Left cardiac atrium (tissue), 4 donors: ENCODE data around the gene CDK11A. TPM values are rescaled to one million over a fixed set of nuclear protein-coding genes. Genes with fewer than 3 reads are reported as not detected.
A peak's percentile ranks its signal among the peaks of the same experiment; 100 is the strongest.
"Not testable (repeated sequence)": the region's sequence is repeated elsewhere in the genome, so short reads cannot be mapped to it uniquely, and the experiment has no call there.

Experiments
- ATAC-seq, 2 donors: fragments of 200-7000 bp; cut with Tn5 transposase; one replicate each; pipeline ENCODE4 v1.9.1; 2020; ENCODE audit warnings: mild to moderate bottlenecking in 2 of 2, moderate library complexity in 2 of 2
- DNase-seq: peaks from one replicate; pipeline ENCODE4 v3.0.0-alpha.2; 2020
- intact Hi-C, 2 donors: fragments of 100-400 bp; cut with DNase I; formaldehyde crosslinking; loops; one replicate each; pipeline versions ENCODE4 v1.14.1 to v1.15.1; 2022 to 2023
- total RNA-seq, 2 donors: library from RNA; stranded (reverse); fragmentation: NEBNext Ultra II Directional; extraction: Animal tissue kit (Norgen Biotek cat#: 25700); gene quantifications; one replicate each; pipeline ENCODE4 v1.2.1, GENCODE V29; 2021
- donor health status: DM: no; HTN: yes; CAD: no.
- donor health status: DM: no; HTN: yes; CAD: no; lungs with severe emphysema.
- donor health status: DM: yes; HTN: yes; CAD: no.
- donor health status: Dilated cardiomyopathy.

CDK11A gene
- total RNA-seq, 2 donors from 2014 or later, result 19.1 to 21.1 TPM

DNA sequence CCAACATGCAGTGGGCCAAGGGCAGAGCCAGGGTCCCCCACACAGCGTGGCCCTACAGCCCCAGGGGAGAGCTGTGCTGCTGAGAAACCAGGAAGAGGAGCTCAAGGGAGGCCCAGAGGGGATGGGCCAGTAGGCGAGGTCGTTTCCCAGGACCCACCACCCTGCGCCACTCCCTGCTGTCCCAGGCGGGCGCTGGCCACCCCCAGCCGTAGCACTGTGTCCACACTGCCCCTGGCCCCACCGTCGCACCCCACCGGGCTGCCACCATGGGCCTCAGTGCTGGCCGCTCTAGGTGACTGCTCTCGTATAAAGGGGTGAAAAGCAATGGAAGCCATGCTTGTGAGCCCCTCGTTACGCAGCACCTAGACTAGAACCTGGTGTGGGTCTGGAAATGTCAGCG is 31.7 kb upstream of the CDK11A start:
- intact Hi-C loops, result no loop called here
- DNase-seq (no peak), ATAC-seq (no peak)

DNA sequence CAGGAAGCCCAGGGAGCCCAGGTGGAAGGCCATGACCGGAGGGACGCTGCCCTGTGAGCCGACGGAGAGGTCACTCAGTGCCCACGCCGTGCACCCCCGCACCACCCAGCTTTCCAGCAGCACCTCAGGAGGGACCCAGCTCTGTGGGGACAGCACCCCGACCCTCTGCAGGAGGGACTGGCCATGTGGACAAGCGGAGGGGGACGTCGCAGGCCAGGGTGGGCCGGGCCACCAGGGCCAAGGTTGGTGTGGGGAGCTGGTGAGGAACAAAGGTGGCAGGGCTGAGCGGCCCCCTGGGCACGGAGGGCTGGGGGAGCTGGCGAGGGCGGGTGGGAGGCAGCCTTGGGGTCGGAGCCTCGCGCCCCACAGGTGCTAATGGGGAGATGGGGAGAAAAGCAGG is 31.3 kb upstream of the CDK11A start:
- intact Hi-C loops, result no loop called here
- ATAC-seq (no peak), DNase-seq (peak; percentile 12)

DNA sequence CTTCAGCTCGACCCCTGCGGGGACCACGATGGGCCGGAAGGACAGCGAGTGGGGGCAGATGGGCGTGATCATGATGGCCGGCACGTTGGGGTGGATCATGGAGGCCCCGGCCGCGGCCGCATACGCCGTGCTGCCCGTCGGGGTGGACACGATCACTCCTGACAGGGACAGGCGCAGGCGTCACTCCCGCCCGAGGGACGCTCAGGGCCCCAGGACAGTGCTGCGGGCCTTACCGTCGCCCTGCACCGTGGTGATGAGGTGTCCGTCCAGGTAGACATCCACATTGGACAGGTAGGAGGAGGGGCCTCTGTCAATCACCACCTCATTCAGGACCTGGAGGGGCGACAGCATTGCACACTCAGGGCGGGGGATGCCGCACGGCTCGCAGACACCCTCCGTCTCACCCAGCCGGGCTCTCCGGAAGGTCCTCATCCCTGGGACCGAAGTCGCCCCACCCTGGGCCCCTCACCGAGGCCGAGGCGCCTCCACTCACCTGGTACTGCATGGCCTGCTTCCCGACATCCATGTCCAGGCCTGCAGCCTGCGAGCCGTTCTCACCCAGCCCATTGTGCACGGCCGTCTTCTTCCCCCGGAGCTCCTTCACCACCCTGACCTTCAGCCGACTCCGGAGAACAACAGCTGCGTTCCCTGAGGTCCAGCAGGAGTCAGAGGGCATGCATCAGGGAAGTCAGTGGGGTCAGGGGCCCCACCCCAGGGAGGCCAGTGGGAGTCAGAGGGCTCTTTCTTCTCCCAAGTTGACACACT is 30.1 kb upstream of the CDK11A start:
- no peak for ATAC-seq
- DNase-seq, result peak; percentile 22
- intact Hi-C loops, result no loop called here

DNA sequence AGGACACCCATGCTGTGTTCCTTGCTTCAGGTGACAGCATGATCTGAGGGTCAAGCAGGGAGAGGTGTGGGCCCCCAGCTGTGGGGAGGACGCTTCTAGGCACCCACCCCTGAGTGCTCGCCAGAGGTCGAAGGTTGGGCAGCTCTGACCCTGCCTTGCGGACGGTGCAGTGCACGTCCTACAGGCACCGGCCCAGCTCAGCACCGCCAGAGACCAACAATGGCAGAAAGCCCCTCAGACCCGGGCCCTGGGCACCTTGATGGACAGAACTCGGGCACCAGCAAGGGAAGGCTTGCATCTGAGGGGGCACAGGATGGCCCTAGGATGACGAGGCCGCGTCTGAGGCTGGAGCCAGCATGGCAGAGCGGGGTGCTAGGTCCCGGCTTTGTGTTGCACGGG is 29.4 kb upstream of the CDK11A start:
- no peak for ATAC-seq
- intact Hi-C loops, result no loop called here

DNA sequence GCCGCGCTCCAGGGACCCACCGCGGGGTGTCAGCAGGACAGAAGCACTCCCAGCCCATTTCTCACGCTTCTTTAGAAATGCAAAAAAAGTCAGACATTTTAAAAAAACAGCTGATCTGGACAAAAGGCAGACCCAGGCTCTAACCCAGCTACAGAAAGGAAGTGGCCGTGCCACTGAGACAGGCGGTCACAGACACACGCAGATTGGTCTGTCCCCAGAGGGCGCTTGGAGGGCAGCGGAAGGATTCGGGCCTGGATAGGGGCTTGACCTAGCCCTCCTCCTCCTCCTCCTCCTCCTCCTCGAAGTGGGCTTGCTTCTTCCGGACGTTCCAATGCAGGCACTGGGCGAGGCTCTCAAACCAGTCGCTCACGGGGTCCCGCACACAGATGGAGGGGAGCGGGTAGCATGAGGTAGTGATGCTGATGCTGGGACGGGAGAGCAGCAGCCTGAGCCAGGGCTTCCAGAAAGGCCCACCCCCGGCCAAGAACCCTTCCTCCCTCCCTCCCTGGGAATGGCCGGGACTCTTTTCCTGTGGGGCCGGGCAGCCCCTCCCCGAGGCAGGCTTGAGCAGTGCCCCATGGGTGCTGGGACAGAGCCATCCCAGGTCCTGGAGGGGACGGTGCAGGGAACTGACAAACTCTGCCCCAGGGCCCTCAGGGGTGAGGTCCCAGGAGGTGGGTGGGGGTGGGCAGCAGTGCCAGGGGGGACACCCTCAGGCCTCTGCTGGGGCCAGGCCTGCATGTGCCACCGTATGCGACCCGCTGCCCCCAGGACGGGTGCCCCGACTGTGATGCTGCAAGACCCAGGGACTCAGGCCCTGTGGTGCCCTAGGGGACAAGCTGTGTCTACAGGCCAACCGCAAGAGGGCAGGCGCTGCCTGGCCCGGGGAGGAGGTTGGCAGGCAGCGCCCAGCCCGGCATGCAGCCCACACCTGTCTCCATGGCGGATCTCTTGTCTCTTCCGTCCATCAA is 28.8 kb upstream of the CDK11A start:
- DNase-seq (peak; percentile 18), ATAC-seq (peak; percentile 3 to 31)
- intact Hi-C loops, result no loop called here

More for the DNA sequence above, 29.4 kb upstream of the CDK11A start:
- peak; percentile 16 for DNase-seq

- DNase-seq, result peak; percentile 5
- no peak for ATAC-seq
- intact Hi-C loops, result no loop called here
Measured at GRCh38 chr1:1752190-1752589, 28.0 kb upstream of the CDK11A start.

DNA sequence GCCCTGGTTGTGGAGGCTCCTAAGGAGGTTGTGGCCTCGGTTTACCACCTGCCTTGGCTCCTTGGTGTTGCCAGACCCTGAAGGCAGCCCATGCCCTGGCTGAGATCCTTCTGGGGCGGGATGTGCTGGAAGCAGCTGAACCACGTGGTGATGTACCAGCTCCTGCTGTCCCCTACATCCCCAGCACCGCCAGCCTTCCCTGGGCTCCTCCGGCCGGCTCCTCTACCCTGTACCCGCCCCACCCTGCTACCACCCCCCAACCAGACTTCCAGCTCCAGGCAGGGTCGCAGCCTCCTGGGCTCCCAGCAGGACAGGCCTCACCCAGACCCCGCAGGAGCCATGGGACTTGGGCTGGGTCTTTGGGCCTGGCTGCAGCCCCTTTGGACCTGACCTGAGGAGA is 25.8 kb upstream of the CDK11A start:
- intact Hi-C loops, ATAC-seq, DNase-seq: not testable (repeated sequence)

DNA sequence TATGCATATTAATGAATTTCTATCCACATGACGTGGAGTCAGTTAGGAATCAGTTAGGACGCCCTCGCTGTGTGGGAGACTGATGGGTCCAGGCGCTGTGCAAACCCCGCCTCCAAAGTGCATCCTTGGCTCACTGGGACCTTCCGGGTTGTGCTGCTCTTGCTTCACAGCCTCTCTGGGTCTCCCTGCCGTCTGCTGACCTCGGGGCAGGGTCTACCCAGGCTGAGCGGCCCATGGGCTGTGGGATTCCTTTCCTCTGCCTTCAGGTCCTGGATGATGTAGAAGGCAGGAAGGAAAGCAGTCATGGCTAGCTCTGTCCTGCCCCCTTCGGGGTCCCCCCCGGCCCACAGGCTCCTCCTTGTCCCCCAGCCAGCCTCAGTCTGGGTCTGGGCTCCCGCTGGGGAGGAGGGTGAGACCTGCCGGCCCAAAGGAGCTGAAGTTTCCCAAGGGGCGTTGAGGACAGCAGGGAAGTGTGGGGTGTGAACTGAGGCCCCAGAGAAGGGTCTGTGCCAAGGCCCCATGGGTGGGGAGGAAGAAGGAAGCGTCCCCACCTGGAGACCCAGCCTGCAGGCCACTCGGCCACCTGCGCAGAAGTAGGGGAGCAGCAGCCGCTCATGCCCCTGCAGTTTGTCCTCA is 24.6 kb upstream of the CDK11A start:
- ATAC-seq, result no peak
- intact Hi-C loops, result no loop called here
- no peak for DNase-seq

DNA sequence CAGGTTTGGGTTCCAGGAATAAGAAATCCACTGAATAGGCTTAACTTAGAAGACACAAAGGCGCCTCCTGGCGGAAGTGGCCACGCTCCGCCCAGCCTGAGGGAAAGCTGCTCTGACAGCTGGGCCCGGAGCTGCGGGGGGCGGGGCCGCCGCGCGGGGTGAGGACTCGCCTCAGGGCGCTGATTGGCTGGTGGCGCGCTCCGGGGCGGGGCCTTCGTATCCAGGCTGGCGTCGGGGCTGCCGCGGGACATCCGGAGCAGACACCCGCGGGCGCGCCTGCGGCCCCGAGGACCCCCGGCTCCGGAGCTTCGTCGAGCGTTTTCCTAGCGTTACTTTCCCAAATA is 22.4 kb upstream of the CDK11A start:
- intact Hi-C loops, DNase-seq: not testable (repeated sequence)
- ATAC-seq, result peak; percentile 94 to 98

DNA sequence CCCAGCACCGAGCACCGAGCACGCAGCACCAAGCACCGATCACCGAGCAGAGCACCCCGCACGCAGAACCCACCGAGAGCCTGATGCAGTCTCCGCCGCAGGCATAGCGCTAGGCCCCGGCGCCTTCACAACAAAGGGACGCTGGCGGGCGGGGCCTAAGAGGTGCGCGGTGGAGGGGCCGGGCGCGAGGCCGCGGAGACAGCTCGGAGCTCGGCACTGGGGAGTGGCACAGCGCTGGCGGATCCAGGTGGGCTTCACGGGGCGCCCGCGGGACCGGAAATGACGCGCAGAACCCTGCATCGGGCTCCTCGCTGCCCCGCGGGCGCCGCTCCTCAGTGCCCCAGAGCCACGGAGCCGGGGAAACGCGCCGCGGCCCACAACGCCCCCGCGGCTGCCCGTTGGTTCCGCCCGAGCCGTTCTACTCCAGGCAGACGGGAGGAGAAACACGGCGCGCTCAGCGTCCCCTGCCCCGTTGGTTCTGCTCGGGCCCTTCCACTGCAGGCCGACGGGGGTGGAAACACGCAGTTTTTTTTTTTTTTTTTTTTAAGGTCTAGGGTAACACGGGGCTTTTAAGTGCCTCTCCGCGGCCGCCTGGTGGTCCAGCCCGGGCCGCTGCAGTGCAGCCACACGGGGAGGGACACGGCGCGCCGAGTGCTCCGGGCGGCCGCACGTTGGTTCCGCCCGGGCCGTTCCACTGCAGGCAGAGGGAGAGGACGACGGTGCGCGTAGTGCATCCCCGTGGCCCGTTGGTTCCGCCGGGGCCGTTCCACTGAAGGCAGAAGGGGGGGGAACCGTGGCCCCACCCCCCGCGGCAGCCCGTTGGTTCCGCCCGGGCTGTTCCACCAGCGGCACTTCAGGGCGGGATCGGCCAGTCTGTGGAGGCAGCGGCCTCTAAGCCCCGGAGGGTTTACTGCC is 21.8 kb upstream of the CDK11A start:
- intact Hi-C loops, result not testable (repeated sequence)
- peak; percentile 90 to 93 for ATAC-seq
- DNase-seq, result peak; percentile 89

GRCh38 chr1:1742529-1742928 is 18.4 kb upstream of the CDK11A start:
- ATAC-seq, intact Hi-C loops, DNase-seq: not testable (repeated sequence)

- DNase-seq, intact Hi-C loops, ATAC-seq: not testable (repeated sequence)
Measured at GRCh38 chr1:1741013-1741412, 16.9 kb upstream of the CDK11A start.

- intact Hi-C loops, ATAC-seq, DNase-seq: not testable (repeated sequence)
Measured at GRCh38 chr1:1738799-1739337, 14.7 kb upstream of the CDK11A start.

DNA sequence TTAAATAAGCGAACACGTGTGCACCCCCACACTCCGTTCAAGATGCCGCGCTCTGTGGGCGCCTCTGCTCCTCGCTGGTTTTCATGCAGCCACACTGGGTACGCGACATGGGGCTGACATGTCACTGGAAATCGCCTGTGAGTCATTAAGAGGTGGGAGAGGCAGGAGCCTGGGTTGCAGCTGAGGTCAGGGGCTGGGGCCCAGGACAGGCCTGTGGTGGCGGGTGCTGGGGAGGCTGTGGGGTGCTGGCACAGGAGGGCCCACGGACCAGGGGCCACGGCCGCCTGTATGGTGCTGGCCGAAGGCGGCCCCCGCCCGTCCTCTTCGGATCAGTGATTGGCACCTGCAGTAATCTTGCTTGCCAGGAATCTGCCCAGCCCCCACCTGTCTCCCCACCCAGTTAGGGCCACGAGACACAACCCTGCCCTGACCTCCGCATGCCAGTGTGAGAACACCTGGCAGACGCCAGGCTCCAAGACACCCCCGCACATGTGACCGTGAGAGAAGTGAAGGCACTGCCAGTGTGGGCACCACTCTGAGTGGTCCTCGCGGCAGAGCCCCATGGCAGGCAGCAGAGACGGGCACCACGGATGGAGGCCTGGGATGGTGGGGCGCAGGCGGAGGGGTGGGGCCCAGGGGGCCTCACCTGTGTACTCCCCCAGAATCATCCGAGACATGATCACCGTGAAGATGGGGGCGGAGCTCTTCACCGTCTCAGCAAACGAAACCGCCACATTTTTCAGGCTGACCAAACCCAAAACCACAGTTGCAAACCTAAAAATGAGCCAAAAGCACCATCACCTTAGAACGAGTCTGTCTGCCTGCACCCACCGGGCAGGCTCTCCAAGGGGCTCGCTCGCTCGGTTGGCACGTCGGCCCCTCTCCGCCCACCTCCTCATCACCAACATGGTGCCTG is 13.8 kb upstream of the CDK11A start:
- ATAC-seq, result peak in 1 of 2 donors; percentile 27
- intact Hi-C loops, DNase-seq: not testable (repeated sequence)

- intact Hi-C loops, result no loop called here
- ATAC-seq (no peak), DNase-seq (no peak)
Measured at GRCh38 chr1:1732381-1732780, 8.2 kb upstream of the CDK11A start.

- DNase-seq (no peak), ATAC-seq (no peak)
- intact Hi-C loops, result no loop called here
Measured at GRCh38 chr1:1730870-1731269, 6.7 kb upstream of the CDK11A start.

DNA sequence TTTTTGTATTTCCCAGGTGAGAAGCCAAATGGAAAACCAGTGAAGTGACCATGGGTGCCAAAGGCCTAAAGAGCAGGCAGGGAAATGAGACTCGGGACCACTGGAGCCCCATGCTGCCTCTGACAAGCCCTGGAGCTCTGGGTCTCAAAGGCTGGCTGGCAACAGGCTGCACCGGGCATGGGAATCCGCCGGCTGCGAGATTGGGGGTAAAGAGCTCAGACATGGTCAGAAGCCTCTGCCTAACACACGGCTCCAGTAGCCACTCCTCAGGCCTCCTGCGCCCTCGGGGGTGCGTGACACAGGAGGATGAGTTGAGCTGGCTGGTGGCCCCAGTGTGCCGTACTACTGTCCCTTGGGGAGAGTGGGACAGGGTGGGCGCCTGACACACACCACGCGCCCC is 6.1 kb upstream of the CDK11A start:
- ATAC-seq, DNase-seq, intact Hi-C loops: not testable (repeated sequence)
